Measurements from ENCODE around the gene HTR6.
A peak's percentile ranks its signal among the peaks of the same experiment; 100 is the strongest.

Gene HTR6

DNA sequence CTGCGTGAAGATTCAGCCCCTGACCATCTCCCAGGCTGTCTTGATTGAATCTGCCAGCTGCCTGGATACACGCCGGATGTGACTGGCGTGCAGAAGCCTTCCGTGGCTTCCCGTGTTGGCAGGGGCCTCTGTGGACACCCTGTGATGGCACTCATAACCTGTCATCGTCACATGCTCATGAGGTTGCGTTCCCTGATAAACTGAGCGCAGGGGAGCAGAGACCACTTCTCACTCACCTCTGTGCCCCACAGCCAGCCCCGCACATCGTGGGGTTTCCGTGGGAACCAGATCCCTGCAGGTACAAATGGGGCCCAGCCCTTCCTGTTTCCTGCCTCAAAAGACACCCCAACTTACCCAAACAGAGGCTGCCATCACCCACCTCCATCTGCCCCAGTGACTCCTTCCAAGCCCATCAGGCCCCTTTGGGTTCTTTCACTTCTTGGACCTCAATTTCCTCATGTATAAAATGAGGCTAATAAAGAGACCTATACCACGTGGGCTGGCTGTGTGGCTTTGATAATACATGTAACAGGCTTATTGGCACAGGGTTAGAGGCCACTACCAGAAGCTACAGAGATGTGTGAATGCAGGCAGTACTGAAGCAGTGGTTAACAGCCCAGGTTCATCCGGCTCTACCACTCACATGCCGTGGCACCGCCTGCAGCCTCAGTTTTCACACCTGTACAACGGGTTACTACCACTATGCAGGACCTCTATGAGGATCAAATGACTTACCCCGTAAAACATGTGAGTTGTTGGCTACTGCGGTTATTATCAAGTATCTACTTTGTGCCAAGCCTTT, 23.6 kb downstream of the HTR6 start:
- DNase-seq (ENCODE audit: low read depth, low spot score): no peak

DNA sequence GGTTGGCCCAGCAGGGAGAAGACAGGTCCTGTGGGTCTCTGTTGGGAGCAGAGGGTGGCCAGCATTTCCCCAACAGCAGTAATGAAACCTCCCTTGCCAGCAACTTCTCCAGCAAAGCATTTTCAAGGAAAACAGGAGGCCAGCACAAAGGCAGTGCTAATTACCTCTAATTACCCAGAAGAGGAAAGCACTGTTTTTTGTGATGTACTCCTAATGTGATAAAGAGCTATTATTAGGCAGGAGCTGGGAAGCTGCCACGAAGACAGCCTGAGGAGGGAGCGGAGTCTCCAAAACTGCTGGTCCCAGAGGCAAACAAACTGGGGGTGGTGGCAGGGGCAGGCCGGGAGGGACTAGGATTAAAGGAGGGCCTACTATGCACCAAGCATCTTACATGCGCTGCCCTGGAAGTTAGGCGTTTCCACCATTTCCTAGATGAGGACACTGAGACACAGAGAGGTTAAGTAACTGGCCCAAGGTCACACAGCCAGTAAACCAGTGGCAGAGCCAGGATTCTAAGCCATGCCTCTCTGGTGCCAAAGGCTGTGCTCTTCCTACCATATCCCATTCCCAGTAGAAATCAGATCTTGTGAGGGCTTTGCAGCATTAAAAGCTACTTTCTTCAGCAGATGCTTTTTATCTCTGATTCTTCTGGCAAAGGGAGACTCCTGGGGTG, 24.5 kb downstream of the HTR6 start:
- DNase-seq (ENCODE audit: low read depth, low spot score): no peak

GRCh38 chr1:19689856-19690255, 25.2 kb downstream of the HTR6 start:
- DNase-seq (ENCODE audit: low read depth, low spot score): no peak

DNA sequence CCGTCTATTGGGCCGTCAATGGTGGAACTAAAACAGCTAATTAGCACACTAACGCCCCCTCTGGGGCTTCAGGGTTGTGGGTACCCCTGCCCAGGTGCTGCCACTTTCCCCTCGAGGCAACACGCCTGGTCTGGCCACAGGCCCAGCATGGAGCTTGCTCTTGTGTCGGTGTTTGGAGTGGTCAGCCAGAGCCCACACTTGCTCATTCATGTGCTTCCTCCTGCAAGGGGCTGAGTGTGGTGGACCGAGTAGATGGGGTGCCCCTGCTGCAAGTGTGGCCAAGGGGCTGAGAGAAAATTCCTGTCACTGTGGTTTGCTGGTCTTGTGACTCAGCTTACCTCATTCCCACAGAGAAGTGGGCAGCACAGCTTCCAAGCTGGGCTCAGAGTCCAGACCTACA, 25.7 kb downstream of the HTR6 start:
- no peak for DNase-seq (ENCODE audit: low read depth, low spot score)

GRCh38 chr1:19694298-19694697, 29.6 kb downstream of the HTR6 start:
- DNase-seq (ENCODE audit: low read depth, low spot score): no peak

- DNase-seq (ENCODE audit: low read depth, low spot score): no peak
Observed at GRCh38 chr1:19695772-19696171, 31.1 kb downstream of the HTR6 start.

DNA sequence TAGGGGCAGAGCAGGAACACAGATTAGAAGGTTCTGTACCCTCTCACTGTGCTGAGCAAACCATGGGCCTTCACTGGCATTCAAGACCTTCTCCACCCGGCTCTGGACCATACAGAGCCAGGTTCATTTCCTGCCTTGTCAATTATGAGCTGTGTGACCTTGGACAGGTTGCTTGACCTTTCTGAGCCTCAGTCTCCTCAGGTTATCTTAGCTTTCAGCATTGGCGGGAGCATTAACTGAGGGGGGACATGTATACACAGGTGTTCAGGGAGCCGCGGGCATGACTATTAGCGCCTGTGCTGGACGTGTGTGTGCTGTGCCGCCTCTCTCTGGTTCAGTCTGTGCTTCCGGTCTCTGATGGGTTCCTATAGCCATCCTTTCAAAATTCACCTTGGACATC, 32.1 kb downstream of the HTR6 start:
- DNase-seq (ENCODE audit: low read depth, low spot score): no peak

DNA sequence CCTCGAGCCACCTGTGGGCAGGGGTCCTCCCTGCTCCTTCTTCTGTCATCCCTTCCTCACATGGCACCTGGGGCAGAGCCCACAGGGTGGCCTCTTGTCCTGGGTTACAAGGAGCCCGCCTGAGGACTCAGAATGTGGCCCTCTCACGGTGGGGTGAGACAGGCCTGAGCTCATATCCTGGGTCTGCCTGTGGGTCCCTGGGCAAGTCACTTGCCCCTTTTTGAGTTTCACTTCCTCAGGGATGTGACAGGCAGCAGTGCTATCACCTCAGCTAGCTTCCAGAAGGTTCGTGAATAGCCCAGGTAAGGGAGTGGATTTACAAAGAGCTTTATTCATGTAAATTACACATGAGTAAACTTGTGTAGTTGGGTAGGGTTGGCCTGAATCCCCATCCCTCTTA, 33.5 kb downstream of the HTR6 start:
- no peak for DNase-seq (ENCODE audit: low read depth, low spot score)

DNA sequence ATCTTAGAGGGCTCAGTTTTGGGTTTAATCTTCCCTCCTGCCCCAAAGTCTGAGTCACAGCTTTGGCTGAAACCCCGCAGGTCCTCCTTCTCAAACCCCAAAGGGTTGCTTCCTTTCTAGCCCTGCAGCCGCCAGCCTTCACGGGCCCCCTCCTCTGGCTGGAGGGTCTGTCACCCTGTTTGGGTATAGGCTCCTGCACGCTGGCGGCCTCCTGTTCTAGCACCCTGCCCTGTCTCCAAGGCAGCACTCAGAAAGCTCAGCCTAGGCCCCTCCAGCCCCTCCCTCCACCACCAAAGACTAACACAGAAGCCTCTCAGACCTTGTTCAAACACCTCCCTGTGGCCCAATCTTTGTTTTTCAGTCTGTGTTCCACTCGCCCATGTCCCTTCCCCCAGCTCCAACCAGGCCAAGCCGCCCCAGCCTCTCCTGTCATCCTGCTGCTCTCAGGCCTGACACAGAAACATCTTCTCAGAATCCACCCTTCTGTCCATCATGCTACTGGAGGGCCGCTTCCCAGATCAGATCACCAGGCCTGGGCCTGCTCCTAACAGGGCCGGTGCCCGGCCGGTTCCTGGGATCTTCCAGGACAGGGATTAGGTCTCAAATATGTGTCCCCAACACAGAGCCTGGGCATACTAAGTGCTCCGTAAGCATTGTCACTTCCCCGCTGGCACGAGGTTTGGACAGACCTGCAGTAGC, 35.6 kb downstream of the HTR6 start:
- DNase-seq (ENCODE audit: low read depth, low spot score): no peak

DNA sequence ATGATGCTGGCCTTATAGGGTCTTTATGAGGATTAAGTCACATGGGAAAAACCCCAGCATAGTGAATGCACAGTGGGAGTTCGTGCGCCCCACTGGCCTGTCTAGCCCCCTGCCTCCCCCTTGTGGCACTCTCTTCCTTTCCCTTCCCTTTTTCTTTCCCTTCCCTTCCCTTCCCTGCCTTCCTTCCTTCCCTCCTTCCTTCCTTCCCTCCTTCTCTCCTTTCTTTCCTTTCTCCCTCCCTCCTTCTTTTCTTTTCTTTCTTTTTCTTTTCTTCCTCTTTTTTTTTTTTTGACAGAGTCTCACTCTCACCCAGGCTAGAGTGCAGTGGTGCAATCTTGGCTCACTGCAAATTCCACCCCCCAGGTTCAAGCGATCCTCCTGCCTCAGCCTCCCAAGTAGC, 38.6 kb downstream of the HTR6 start:
- DNase-seq (ENCODE audit: low read depth, low spot score): no peak

- peak; percentile 34 for DNase-seq (ENCODE audit: low read depth, low spot score)
Observed at GRCh38 chr1:19704247-19705113, 39.8 kb downstream of the HTR6 start.

DNA sequence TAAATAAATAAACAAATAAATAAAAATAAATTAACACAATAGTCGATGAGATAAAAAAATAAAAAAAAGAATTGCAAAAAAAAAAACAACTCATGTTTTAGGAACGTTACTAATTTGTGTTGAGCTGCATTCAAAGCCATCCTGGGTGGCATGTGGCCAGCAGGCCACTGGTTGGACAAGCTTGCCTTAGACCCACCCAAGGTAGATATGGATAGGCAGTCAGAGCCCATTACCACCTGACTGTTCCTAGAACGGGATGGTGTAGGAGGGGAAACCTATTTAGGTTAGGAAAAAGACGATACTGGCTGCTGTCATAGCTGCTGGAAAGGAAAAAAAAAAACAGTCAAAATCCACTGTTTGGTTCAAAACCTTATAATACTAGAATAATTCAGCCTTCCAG, 40.8 kb downstream of the HTR6 start:
- DNase-seq (ENCODE audit: low read depth, low spot score): no peak

DNA sequence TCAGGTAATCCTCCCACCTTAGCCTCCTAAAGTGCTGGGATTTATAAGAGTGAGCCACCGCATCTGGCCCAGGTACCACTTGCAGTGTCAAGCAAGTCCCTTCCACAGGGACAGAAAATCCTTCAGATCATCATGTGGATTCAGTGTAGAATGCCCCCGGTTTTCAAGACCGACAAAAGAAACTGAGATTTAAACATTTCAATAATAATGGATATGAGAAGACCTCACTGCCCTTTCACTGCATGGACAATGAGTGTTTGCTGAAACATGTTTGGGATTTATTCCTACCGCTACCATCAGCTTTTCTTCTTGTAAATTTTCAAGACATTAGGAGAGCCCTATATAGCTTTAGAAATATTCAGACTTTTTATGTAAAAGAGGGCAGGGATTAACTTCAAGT, 41.5 kb downstream of the HTR6 start:
- no peak for DNase-seq (ENCODE audit: low read depth, low spot score)

DNA sequence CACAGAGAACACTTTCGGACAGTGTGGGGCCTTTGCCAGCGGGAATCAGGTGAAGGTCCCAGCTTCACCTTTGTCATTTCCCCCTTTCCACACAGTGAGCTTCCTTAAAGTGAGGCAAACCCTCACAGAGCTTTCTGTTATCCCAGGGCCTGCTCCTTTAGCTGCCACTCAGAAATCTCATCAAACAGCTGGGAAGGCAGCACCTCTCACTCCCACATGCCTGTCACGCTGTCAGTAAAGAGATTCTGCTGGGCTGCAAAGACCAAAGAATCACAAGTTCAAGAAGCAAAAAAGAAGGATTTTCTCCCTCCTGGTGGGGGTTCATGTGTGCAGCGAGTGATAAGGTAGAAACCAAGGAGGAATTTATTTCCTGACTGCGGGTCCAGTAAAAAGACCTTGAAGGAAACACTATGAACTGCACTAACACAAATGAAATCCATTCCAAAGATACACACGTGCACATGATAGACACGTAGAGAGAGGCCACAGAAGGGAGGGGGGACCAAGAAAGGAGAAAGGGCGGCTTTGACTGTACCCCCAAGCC, 44.0 kb downstream of the HTR6 start:
- no peak for DNase-seq (ENCODE audit: low read depth, low spot score)

GRCh38 chr1:19709260-19709793, 44.7 kb downstream of the HTR6 start:
- DNase-seq (ENCODE audit: low read depth, low spot score): no peak

- no peak for DNase-seq (ENCODE audit: low read depth, low spot score)
Observed at GRCh38 chr1:19710825-19711611, 46.3 kb downstream of the HTR6 start.

- no peak for DNase-seq (ENCODE audit: low read depth, low spot score)
Observed at GRCh38 chr1:19712928-19713327, 48.3 kb downstream of the HTR6 start.

DNA sequence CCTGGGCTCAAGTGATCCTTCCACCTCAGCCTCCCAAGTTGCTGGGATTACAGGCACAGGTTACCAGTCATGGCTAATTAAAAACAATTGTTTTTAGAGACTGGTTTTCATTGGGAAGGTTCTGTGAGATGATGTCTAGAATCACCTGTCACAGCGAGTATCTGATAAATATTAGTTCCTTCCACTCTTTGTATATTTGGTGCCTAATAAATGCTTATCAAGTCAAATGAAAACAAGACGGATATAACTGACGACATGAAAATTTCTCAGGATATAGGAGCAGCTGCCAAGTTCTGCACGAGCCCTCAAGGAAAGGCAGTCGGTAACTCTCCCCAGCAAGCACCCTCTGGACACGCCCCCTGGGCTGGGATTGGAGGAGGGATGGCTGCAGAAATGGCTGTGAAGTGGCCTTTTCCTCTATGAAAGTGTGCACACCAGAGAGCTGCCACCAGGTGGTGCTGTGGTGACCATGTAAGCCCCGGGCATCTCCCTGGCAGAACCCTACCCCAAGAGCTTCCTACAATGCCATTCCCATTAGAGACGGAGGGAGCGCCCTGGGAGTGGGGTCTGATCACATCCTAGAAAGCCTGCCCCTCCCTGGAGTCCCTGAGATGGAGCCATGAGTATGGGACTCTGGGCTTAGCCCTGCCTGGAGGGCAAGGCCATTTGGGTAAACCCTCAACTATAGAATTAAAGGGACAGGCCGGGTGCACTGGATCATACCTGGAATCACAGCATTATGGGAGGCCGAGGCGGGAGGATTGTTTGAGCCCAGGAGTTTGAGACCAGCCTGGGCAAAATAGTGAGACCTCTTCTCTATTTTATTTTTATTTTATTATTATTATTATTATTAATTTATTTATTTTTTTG, 50.9 kb downstream of the HTR6 start:
- DNase-seq (ENCODE audit: low read depth, low spot score): peak; percentile 84

DNA sequence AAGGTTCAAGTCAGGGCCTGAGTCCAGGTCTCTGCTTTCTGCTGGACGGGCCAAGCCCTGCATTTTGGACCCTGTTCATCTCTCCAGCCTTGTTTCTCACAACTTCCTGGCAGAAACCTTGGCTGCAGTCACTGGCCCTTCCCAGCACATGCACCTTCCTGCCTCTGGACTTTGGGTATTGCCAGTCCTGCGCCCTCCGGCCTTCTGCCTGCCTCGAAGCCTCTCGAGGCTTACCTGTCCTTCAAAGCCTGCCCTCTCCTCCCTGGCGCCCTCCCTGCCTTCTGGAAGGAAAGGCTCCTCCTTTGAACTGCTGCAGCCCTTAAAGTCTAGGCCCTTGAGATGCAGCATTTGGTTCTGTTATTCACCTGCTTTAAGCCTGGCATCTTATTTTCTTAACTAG, 52.8 kb downstream of the HTR6 start:
- DNase-seq (ENCODE audit: low read depth, low spot score): no peak
